Activated CD4-positive, alpha-beta T cell treated with anti-CD3 and anti-CD28 coated beads, Interleukin-2, amount 50 U/mL, for 24 hours (primary cell): ENCODE results near the gene NPR3.

ENCODE experiments used
- DNase-seq, 2 donors: peaks; one replicate each; pipeline ENCODE4 v3.0.0-alpha.2; 2020; ENCODE audit warnings: low read depth in 1 of 2, low spot score in 1 of 2

The NPR3 gene, protein sequence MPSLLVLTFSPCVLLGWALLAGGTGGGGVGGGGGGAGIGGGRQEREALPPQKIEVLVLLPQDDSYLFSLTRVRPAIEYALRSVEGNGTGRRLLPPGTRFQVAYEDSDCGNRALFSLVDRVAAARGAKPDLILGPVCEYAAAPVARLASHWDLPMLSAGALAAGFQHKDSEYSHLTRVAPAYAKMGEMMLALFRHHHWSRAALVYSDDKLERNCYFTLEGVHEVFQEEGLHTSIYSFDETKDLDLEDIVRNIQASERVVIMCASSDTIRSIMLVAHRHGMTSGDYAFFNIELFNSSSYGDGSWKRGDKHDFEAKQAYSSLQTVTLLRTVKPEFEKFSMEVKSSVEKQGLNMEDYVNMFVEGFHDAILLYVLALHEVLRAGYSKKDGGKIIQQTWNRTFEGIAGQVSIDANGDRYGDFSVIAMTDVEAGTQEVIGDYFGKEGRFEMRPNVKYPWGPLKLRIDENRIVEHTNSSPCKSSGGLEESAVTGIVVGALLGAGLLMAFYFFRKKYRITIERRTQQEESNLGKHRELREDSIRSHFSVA

DNA sequence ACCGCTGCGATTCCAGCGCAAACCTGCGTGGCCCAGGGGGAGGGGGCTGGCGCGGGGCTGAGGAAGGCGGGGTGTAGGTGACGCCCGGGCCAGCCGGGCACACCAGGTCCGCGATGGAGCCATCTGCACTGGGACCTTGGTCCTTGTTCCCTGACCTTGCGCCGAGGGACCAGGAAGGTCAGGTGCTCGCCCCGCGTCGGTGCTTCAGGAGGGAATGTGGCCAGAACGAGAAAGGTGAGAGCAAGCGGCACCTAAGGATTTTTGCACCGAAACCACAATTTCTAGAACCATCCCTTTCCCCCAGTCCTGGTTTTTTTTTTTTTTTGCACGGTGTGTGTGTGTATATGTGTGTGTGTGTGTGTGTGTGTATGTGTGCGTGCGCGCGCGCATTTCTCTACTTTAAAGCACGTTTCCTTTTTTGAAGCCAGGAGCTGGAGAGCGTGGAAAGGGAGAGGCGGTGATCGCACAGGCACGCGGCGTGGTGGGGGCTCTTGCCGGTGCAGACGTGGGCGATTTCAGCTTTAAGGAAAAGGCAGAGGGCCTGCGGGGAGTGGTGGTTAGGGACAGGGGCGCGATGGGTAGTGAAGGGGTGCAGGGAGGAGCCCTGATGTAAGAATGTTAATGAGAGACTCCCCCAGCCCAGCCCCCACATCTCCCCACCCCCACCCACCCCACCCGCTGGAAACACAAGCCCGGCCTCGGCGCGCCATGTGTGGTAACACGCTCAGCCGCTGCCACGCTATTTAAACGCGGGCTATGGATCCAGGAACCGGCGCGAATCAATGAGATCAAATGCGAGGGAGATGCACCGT lies at the start of gene NPR3:
Gene NPR3, plus strand, starts transcription at position 772 of the 812 bp plus-strand sequence. CDS start 456 bp downstream, outside the sequence.
- DNase-seq, result no peak

GRCh38 chr5:32664523-32664922 lies 46.6 kb upstream of the NPR3 start:
- no peak for DNase-seq

GRCh38 chr5:32668552-32668951 lies 42.6 kb upstream of the NPR3 start:
- DNase-seq, result no peak

DNA sequence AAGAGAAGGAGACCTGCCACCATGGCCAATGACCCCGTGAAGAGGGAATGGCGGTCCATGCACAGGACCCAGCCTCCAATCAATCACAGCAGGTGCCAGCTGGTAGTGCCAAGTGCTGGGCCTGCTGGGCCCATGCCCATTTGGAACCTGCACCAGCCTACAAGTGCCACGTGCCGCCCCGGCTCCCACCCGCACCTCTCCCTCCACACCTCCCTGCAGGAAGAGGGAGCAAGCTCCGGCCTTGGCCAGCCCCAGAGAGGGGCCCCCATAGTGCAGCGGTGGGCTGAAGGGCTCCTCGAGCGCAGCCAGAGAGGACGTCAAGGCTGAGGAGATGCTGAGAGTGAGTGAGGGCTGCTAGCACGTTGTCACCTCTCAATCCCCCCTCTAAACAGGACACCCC lies 37.8 kb upstream of the NPR3 start:
- DNase-seq, result no peak

GRCh38 chr5:32677023-32677422 lies 34.1 kb upstream of the NPR3 start:
- DNase-seq, result no peak

GRCh38 chr5:32678472-32678871 lies 32.6 kb upstream of the NPR3 start:
- no peak for DNase-seq

GRCh38 chr5:32679218-32679617 lies 31.9 kb upstream of the NPR3 start:
- no peak for DNase-seq

DNA sequence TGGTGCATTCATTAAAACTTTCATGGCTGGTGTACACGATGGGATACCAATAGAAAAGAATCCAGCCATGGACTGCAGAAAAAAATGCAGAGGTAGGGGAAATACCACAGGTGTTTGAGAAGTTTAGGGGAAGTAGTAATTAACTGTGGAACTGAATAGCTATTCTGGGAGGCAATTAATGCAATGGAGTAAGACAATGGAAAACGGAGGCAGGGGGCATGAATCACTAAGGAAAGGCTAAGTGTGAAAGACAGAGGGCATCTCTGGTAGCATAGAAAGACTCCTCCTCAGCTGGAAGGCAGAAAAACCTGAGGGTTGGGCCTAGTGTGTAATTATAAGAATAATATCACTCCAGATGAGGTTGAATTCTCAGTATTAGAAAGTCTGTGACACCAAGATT lies 30.9 kb upstream of the NPR3 start:
- DNase-seq, result no peak

- DNase-seq, result no peak
Observed at GRCh38 chr5:32683125-32683524, 28.0 kb upstream of the NPR3 start.

DNA sequence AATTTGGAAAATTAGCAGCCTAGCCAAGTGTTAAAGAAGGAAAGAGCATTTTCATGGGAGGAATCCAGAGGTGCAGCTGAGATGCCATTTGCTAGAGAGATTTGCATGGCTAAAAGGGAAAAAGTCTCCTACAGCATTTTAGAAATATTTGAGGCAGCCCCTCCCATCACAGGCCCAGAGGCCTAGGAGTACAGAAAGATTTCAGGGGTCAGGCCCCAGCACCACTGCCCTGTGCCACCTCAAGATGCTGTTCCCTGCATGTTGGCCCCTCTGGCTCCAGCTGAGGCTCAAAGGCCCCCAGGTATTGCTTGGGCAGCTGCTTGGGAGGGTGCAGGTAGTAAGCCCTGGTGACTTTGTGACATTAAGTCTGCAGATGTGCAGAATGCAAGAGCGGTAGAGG lies 26.9 kb upstream of the NPR3 start:
- no peak for DNase-seq

DNA sequence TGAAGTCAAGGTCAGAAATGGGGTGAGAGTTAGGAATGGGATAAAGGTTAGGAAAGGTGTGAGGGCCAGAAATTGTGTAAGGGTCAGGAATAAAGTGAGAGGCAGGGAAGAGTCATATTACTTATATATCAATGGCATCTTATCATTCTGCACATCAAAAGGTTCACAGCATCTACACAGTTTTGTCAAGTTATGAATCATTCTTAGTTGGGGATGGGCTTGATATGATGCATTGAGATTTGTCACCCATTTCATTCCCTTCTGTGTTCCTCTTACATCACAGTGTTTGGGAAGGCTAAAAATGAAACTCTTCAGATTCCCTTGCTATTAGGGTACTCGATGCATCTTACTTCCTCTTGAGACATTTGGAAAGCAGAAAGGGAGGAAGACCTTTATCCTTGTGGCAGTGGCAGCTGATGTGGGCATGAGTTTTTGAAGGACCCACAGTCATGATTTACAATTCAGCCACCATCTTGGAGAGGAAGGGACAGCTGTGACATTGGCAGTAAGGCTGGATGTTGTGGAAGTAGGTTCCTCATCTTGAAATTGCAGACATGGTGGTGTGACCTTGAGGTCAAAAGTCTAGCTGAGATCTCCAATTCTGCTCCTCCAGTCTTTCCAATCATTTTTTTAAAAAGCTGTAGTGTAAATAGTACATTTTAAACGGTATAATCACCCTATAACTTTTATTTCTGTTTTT lies 24.2 kb upstream of the NPR3 start:
- no peak for DNase-seq

DNA sequence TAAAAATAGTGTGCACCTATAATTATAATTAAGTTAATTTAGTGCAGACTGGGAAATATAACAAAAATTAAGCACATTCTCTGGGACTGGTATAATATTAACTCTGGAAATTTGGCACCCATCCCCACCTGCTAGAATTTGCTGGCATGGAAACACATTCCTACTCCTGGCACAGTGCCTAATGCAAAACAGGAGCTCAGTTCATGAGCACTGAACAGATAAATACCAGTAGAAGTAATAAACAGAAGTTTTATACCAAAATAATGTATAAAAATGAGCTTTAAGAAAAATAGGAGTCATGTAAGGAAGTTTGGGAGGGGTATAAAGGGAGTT lies 23.7 kb upstream of the NPR3 start:
- no peak for DNase-seq

GRCh38 chr5:32690153-32690552 lies 21.0 kb upstream of the NPR3 start:
- DNase-seq, result no peak

DNA sequence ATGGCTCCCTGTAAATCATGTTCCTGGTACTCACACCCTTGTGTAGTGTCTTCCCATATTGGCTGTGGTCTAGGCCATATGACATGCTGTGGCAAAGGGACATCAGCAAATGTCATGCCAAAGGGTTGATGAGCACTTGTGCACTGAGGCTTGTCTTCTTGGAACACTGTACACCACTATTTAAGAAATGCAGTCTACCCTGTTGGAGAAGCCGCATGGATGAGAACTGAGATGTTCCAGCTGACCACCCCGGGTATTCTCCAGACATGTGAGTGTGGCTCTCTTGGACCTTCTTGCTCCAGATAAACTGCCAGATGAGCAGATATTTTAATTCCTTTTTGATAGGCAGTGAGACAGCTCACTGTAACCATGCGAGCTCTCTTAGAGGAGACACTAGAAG lies 20.5 kb upstream of the NPR3 start:
- no peak for DNase-seq

DNA sequence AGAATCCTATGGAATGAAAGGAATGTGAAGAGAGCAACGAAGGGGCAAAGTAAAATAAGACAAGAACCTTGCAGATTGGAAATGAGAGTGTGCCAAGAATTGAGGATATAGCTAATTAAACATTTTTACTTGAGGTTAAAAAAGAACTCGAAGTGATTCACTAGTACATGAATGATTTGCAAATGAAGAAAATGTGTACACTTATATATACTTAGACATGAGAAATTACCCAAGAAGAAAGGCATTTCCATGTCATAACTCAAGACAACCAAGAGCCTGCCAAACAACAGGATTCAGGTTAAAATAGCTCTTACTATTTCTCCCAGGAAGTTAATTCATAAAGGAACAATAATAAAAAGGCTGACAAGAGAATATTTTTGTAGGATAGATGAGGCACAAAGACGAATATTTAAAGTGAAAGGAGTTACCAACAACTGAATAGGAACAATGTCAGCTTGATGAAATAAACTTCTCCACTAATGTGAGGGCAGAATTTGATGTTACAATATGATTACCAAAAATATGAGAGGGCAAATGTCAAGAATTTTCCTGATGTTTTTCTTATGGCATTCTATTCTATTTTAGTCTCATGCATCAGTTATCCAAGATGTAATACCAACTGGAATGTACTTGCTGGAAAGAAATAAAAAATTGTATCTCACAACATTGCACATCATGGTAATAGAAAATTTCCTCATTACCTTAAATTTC lies 18.9 kb upstream of the NPR3 start:
- DNase-seq, result no peak

DNA sequence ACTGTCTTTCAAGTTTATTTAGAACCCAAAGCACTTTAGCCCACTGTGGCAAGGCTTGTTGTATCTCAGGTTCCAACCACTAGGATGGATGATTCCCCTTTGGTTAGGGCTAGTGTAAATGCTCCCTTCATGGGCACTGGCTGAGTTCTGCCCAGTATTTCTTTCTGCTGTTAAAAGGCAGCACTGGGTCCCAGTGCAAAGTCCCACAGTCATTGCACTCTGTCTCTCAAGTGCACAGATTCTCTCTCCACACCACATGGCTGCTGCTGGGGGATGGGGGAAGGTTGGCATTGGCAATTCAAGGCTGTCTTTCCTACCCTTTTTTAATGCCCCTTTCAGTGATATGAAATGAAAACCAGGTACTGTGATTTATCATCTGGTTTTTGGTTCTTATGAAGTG lies 7.2 kb upstream of the NPR3 start:
- DNase-seq, result no peak

DNA sequence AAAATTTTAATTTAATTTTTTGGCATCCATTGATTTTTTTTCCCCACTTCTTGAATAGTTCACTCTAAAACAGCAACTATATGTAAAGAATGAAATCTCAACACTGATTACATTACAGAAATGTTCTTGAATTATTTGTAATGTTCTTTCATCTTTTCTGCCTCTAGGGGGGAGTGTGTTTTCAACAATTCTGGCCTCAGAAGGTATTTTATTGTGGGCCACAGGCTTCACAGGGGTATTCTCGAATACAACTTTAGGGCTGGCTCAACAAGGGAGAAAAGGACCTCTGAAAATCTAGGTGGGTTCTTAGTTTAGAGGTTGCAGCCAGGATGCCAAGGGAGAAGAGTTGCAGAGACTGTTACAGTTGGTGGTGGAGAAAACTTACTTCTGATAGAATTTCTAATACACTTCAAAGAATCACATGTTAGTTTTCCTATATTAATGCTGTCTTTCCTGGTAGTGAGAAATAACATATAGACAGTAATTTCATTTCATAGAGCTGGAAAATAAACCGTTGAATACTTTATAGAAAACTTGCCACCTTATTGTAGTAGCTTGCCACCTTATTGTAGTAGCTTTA lies 3.6 kb upstream of the NPR3 start:
- no peak for DNase-seq

GRCh38 chr5:32708949-32709348 lies 2.2 kb upstream of the NPR3 start:
- no peak for DNase-seq

- peak in 1 of 2 donors; percentile 28 for DNase-seq
Observed at GRCh38 chr5:32709750-32710549, 1.2 kb upstream of the NPR3 start.

DNA sequence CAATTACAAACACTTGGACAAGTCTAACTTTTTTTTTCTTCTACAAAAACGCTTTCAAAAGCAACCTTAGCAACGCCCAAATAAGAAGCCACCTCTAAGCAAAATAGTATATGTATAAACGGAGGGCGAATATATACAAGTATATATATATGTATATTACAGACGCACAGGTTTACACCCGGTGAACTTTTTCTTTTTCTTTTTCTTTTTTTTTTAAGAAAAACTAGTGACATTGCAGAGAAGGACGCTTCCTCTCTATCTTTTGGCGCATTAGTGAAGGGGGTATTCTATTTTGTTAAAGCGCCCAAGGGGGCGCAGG lies 200 bp downstream of the NPR3 start:
- DNase-seq, result no peak
